ENCODE measurements around the gene AOPEP. TPM values are rescaled to one million over a fixed set of nuclear protein-coding genes. Genes with fewer than 3 reads are reported as not detected.
A peak's percentile ranks its signal among the peaks of the same experiment; 100 is the strongest.

AOPEP gene
- total RNA-seq, 1 donor from 2014 or later = 305 TPM

- no peaks in the 10 kb centered on the region for H3K36me3 ChIP-seq
- intact Hi-C loops (cut with DNase I) = no loop called here
- H3K4me3 ChIP-seq = no peak overlapping the region
- TF ChIP-seq POLR2A (IDR thresholded peaks at IDR 0.05) = no peak
- no peak for TF ChIP-seq POLR2AphosphoS5 (IDR thresholded peaks at IDR 0.05; ENCODE audit: insufficient read depth in 1 of 2, low read depth in 1 of 2)
- TF ChIP-seq, protein P1, sequence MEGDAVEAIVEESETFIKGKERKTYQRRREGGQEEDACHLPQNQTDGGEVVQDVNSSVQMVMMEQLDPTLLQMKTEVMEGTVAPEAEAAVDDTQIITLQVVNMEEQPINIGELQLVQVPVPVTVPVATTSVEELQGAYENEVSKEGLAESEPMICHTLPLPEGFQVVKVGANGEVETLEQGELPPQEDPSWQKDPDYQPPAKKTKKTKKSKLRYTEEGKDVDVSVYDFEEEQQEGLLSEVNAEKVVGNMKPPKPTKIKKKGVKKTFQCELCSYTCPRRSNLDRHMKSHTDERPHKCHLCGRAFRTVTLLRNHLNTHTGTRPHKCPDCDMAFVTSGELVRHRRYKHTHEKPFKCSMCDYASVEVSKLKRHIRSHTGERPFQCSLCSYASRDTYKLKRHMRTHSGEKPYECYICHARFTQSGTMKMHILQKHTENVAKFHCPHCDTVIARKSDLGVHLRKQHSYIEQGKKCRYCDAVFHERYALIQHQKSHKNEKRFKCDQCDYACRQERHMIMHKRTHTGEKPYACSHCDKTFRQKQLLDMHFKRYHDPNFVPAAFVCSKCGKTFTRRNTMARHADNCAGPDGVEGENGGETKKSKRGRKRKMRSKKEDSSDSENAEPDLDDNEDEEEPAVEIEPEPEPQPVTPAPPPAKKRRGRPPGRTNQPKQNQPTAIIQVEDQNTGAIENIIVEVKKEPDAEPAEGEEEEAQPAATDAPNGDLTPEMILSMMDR (IDR thresholded peaks at IDR 0.05) = no peak
- H3K27ac ChIP-seq = no peak overlapping the region
- peak in 1 of 2 donors; percentile 85 for DNase-seq (ENCODE audit: extremely low spot score in 2 of 2)
- H3K9me3 ChIP-seq = no peaks in the 10 kb centered on the region
- H3K4me1 ChIP-seq = peaks cover 22% of the 10 kb centered on the region
- no peaks in the 10 kb centered on the region for H3K27me3 ChIP-seq
Observed at GRCh38 chr9:95134457-95134881, 408.0 kb downstream of the AOPEP start.

GRCh38 chr9:95135756-95136155 lies 409.3 kb downstream of the AOPEP start:
- no peaks in the 10 kb centered on the region for H3K27me3 ChIP-seq
- peak in 1 of 2 donors; percentile 6 for DNase-seq (ENCODE audit: extremely low spot score in 2 of 2)
- H3K4me1 ChIP-seq = peaks cover 17% of the 10 kb centered on the region
- intact Hi-C loops (cut with DNase I) = no loop called here
- H3K4me3 ChIP-seq = no peak overlapping the region
- H3K36me3 ChIP-seq = no peaks in the 10 kb centered on the region
- no peak overlapping the region for H3K27ac ChIP-seq
- TF ChIP-seq, protein P1 (IDR thresholded peaks at IDR 0.05) = no peak
- no peak for TF ChIP-seq POLR2AphosphoS5 (IDR thresholded peaks at IDR 0.05; ENCODE audit: insufficient read depth in 1 of 2, low read depth in 1 of 2)
- no peak for TF ChIP-seq POLR2A (IDR thresholded peaks at IDR 0.05)
- no peaks in the 10 kb centered on the region for H3K9me3 ChIP-seq

MicroRNAs encoded within 50 kb of the gene (microRNA counts, 767-probe panel; counts per million panel counts)
- microRNA hsa-miR-2278 = 238 to 261 counts per million in 2 donors
- microRNA hsa-miR-23b-3p = 7,356 to 8,122 counts per million in 2 donors
- microRNA hsa-miR-27b-3p = 7,020 to 7,976 counts per million in 2 donors

Small RNA genes within 50 kb of the gene (microRNA-seq; reads per million reads assigned to microRNA genes)
- gene MIR2278 (ENCODE audit: borderline number of aligned reads, borderline replicate concordance) (1.9 reads per million), gene MIR23B (ENCODE audit: borderline number of aligned reads, borderline replicate concordance) (81,274 reads per million, percentile 99 among the genes with 10 or more reads in this experiment), gene MIR24-1 (ENCODE audit: borderline number of aligned reads, borderline replicate concordance) (not detected), gene MIR27B (ENCODE audit: borderline number of aligned reads, borderline replicate concordance) (8,884 reads per million, percentile 93 among the genes with 10 or more reads in this experiment), gene MIR3074 (ENCODE audit: borderline number of aligned reads, borderline replicate concordance) (not detected), gene MIR6081 (ENCODE audit: borderline number of aligned reads, borderline replicate concordance) (not detected)

Small RNA genes within 50 kb of the gene (small RNA-seq; reads per million reads assigned to genes)
- gene MIR2278 (not detected), gene MIR23B (1,398 reads per million, percentile 99 among the genes with 10 or more reads in this experiment), gene MIR27B (3,603 reads per million, percentile 99 among the genes with 10 or more reads in this experiment), gene MIR3074 (not detected), gene MIR6081 (not detected)

Other genes with a start within 250 kb of the AOPEP start
- not detected for gene PCAT7, start 171.6 kb upstream of the AOPEP start, total RNA-seq
- not detected for gene FBP2, start 132.9 kb upstream of the AOPEP start, total RNA-seq
- gene FBP1, start 87.2 kb upstream of the AOPEP start, total RNA-seq = 1.7 TPM